A172 (cell line): ENCODE data around the gene NPAS3. TPM values are rescaled to one million over a fixed set of nuclear protein-coding genes. Genes with fewer than 3 reads are reported as not detected.

Experiments
- DNase-seq: peaks from one replicate; pipeline ENCODE4 v3.0.0-alpha.2; 2015; ENCODE audit warnings: low spot score
- total RNA-seq: library from RNA; depleted of rRNA; stranded (reverse); fragments of >200 nt; shearing (Covaris generic); gene quantifications from 2 replicates; pipeline ENCODE4 v1.2.3, GENCODE V29; 2014

NPAS3 gene
- total RNA-seq, 1 experiment from 2014 or later = 0.41 TPM

- DNase-seq = no peak
These were observed 503.0 kb downstream of the NPAS3 start for GRCh38 chr14:33441633-33442032.

- no peak for DNase-seq
These were observed 505.5 kb downstream of the NPAS3 start for GRCh38 chr14:33444136-33444535.

- DNase-seq = no peak
These were observed 510.6 kb downstream of the NPAS3 start for GRCh38 chr14:33449268-33449667.

GRCh38 chr14:33449703-33450395 is 511.2 kb downstream of the NPAS3 start:
- no peak for DNase-seq

- DNase-seq = no peak
These were observed 511.7 kb downstream of the NPAS3 start for GRCh38 chr14:33450416-33450815.

- DNase-seq = no peak
These were observed 512.5 kb downstream of the NPAS3 start for GRCh38 chr14:33451211-33451610.

GRCh38 chr14:33452995-33453394 is 514.3 kb downstream of the NPAS3 start:
- no peak for DNase-seq

- no peak for DNase-seq
These were observed 515.4 kb downstream of the NPAS3 start for GRCh38 chr14:33454022-33454595.

- DNase-seq = no peak
These were observed 516.0 kb downstream of the NPAS3 start for GRCh38 chr14:33454707-33455106.

GRCh38 chr14:33455654-33456345 is 517.1 kb downstream of the NPAS3 start:
- no peak for DNase-seq

- DNase-seq = peak; percentile 18
These were observed 518.3 kb downstream of the NPAS3 start for GRCh38 chr14:33457021-33457420.

GRCh38 chr14:33457617-33458016 is 518.9 kb downstream of the NPAS3 start:
- DNase-seq = no peak

GRCh38 chr14:33460164-33460563 is 521.5 kb downstream of the NPAS3 start:
- no peak for DNase-seq

- DNase-seq = no peak
These were observed 522.4 kb downstream of the NPAS3 start for GRCh38 chr14:33461036-33461435.

GRCh38 chr14:33463731-33464130 is 525.1 kb downstream of the NPAS3 start:
- DNase-seq = no peak

GRCh38 chr14:33464254-33464962 is 525.7 kb downstream of the NPAS3 start:
- DNase-seq = no peak

GRCh38 chr14:33465846-33466700 is 527.4 kb downstream of the NPAS3 start:
- DNase-seq = peak; percentile 1

- DNase-seq = no peak
These were observed 529.3 kb downstream of the NPAS3 start for GRCh38 chr14:33467971-33468370.

GRCh38 chr14:33469898-33470297 is 531.2 kb downstream of the NPAS3 start:
- DNase-seq = no peak

- no peak for DNase-seq
These were observed 533.1 kb downstream of the NPAS3 start for GRCh38 chr14:33471776-33472175.

GRCh38 chr14:33475623-33476022 is 536.9 kb downstream of the NPAS3 start:
- DNase-seq = peak; percentile 65

GRCh38 chr14:33477797-33478196 is 539.1 kb downstream of the NPAS3 start:
- no peak for DNase-seq
